Fibroblast of lung (primary cell): ENCODE data around the gene RBMS2.

Source experiments
- EZH2 ChIP-seq: IDR thresholded peaks from 2 replicates; pipeline ENCODE4 v1.5.1; 2012; ENCODE audit warnings: low read length, control low read depth, mild to moderate bottlenecking; ENCODE audit errors: missing control alignments
- TF ChIP-seq, protein P1 (sequence below), 2 donors: IDR thresholded peaks in 1 of 2; conservative IDR thresholded peaks in 1 of 2; 1 replicate in 1 of 2; 2 replicates in 1 of 2; pipeline ENCODE4 v1.5.1; 2011 to 2012; ENCODE audit warnings: low read length in 2 of 2, control low read depth in 1 of 2, inconsistent platforms in 1 of 2, low read depth in 1 of 2, mild to moderate bottlenecking in 1 of 2

DNA sequence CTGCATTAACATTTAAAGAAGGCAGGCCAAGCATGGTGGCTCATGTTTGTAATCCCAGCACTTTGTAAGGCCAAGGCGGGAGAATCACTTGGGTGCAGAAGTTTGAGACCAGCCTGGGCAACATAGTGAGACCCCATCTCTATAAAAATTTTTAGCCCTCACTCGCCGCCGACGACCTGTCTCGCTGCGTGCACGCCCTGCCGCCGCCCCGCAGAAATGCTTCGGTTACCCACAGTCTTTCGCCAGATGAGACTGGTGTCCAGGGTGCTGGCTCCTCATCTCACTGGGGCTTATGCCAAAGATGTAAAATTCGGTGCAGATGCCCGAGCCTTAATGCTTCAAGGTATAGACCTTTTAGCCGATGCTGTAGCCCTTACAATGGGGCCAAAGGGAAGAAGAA is 10.8 kb upstream of the RBMS2 start:
- TF ChIP-seq, protein P1, sequence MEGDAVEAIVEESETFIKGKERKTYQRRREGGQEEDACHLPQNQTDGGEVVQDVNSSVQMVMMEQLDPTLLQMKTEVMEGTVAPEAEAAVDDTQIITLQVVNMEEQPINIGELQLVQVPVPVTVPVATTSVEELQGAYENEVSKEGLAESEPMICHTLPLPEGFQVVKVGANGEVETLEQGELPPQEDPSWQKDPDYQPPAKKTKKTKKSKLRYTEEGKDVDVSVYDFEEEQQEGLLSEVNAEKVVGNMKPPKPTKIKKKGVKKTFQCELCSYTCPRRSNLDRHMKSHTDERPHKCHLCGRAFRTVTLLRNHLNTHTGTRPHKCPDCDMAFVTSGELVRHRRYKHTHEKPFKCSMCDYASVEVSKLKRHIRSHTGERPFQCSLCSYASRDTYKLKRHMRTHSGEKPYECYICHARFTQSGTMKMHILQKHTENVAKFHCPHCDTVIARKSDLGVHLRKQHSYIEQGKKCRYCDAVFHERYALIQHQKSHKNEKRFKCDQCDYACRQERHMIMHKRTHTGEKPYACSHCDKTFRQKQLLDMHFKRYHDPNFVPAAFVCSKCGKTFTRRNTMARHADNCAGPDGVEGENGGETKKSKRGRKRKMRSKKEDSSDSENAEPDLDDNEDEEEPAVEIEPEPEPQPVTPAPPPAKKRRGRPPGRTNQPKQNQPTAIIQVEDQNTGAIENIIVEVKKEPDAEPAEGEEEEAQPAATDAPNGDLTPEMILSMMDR (conservative IDR thresholded peaks at IDR 0.05 in 1 of 2, IDR thresholded peaks at IDR 0.05 in 1 of 2; ENCODE audit: low read depth in 1 of 2, low read length in 2 of 2): no peak
- TF ChIP-seq EZH2: no peak
